PC-9 (cell line): Measurements from ENCODE around the gene BLOC1S2. TPM values are rescaled to one million over a fixed set of nuclear protein-coding genes. Genes with fewer than 3 reads are reported as not detected.

ENCODE experiments used
- BruUV-seq: library from RNA; stranded (reverse); fragments of 400-500 nt; replicated peaks from 2 replicates; lab custom pipeline; 2021; lab: Mats Ljungman, UMichigan
- CTCF ChIA-PET: fragments of 300-600 bp; sonication (Branson Sonifier 250); formaldehyde crosslinking; loops from one replicate; lab custom pipeline; 2022; ENCODE audit warnings: antibody characterized with exemption; lab: Charles Lee
- POLR2A ChIA-PET: fragments of 300-600 bp; sonication (Branson Sonifier 250); formaldehyde crosslinking; loops from one replicate; lab custom pipeline; 2022; ENCODE audit warnings: antibody characterized with exemption; ENCODE audit not compliant: unreplicated experiment; lab: Charles Lee
- DNase-seq, 2 experiments: peaks; one replicate each; pipeline versions ENCODE4 v3.0.0 to v3.0.0-alpha.2; 2015 to 2022; ENCODE audit warnings: mixed read lengths in 1 of 2
- H2AFZ ChIP-seq: fragments of 200-600 bp; sonication (generic); 2 replicates; pipeline ENCODE4 v1.8.1; 2017; ENCODE audit warnings: antibody characterized with exemption
- H3F3A ChIP-seq: fragments of 200-600 bp; sonication (generic); 2 replicates; pipeline ENCODE4 v1.8.1; 2017; ENCODE audit warnings: antibody characterized with exemption, mild to moderate bottlenecking, low read depth; ENCODE audit not compliant: insufficient read depth
- H3K27ac ChIP-seq: fragments of 200-600 bp; sonication (generic); 2 replicates; pipeline ENCODE4 v1.6.1; 2016; ENCODE audit warnings: mixed run types
- H3K27me3 ChIP-seq: fragments of 200-600 bp; sonication (generic); 2 replicates; pipeline ENCODE4 v1.6.1; 2016; ENCODE audit warnings: low read depth, mixed run types; ENCODE audit not compliant: insufficient read depth
- H3K36me3 ChIP-seq: fragments of 200-600 bp; sonication (generic); 2 replicates; pipeline ENCODE4 v1.6.1; 2016; ENCODE audit warnings: low read depth, mixed run types
- H3K4me1 ChIP-seq: fragments of 200-600 bp; sonication (generic); replicated peaks from 2 replicates; pipeline ENCODE4 v1.6.1; 2016; ENCODE audit warnings: mixed run types; ENCODE audit not compliant: insufficient read depth
- H3K4me2 ChIP-seq: fragments of 200-600 bp; sonication (generic); 2 replicates; pipeline ENCODE4 v1.6.1; 2017; ENCODE audit warnings: mixed run types
- H3K4me3 ChIP-seq: fragments of 200-600 bp; sonication (generic); 2 replicates; pipeline ENCODE4 v1.6.1; 2016; ENCODE audit warnings: mixed run types
- H3K79me2 ChIP-seq: fragments of 200-600 bp; sonication (generic); 2 replicates; pipeline ENCODE4 v1.6.1; 2017; ENCODE audit warnings: low read depth, mixed run types
- H3K9me2 ChIP-seq: fragments of 200-600 bp; sonication (generic); 2 replicates; pipeline ENCODE4 v1.8.1; 2017; ENCODE audit warnings: mild to moderate bottlenecking; ENCODE audit not compliant: insufficient read depth
- H3K9me3 ChIP-seq: fragments of 200-600 bp; sonication (generic); 2 replicates; pipeline ENCODE4 v1.8.1; 2016; ENCODE audit warnings: low read depth; ENCODE audit not compliant: insufficient read depth
- H4K20me1 ChIP-seq: fragments of 200-600 bp; sonication (generic); 2 replicates; pipeline ENCODE4 v1.8.1; 2017; ENCODE audit not compliant: insufficient read depth
- CTCF ChIP-seq: fragments of 200-600 bp; sonication (generic); conservative IDR thresholded peaks from 2 replicates; pipeline ENCODE4 v1.6.1; 2017; ENCODE audit warnings: mixed run types, antibody characterized with exemption, mild to moderate bottlenecking, moderate library complexity
- EZH2 ChIP-seq: fragments of 200-600 bp; sonication (generic); IDR thresholded peaks from 2 replicates; pipeline ENCODE4 v1.8.0; 2017; ENCODE audit warnings: antibody characterized with exemption, low read depth
- intact Hi-C: fragments of 100-400 bp; cut with micrococcal nuclease; formaldehyde crosslinking; loops from one replicate; pipeline ENCODE4 v1.10.0; 2022; ENCODE audit not compliant: unreplicated experiment
- total RNA-seq: library from RNA; stranded (reverse); gene quantifications from 2 replicates; pipeline ENCODE4 v1.2.3, GENCODE V29; 2021

BLOC1S2 gene
- total RNA-seq, 1 experiment from 2014 or later: 17.9 TPM

GRCh38 chr10:100248820-100249219 lies 37.7 kb downstream of the BLOC1S2 start:
- CTCF ChIA-PET: no interaction called here
- Histone ChIP-seq H3K9me3 (no peaks in the 10 kb centered on the region), H3K4me1 (no peaks in the 10 kb centered on the region), H2AFZ (no peak overlapping the region), H3K79me2 (no peaks in the 10 kb centered on the region), H3K27ac (no peak overlapping the region), H4K20me1 (no peaks in the 10 kb centered on the region), H3K9me2 (no peaks in the 10 kb centered on the region), H3K4me3 (no peak overlapping the region), H3K36me3 (0 out of 2 replicates have a peak, but pooled peaks cover 3% of the 10 kb centered on the region), H3K4me2 (no peak overlapping the region), H3K27me3 (no peaks in the 10 kb centered on the region), H3F3A (no peaks in the 10 kb centered on the region)
- TF ChIP-seq CTCF (no peak), EZH2 (no peak)
- POLR2A ChIA-PET: no interaction called here
- no TSS peak for BruUV-seq
- intact Hi-C loops: no loop called here
- no peak for DNase-seq

GRCh38 chr10:100245484-100246220 lies 40.8 kb downstream of the BLOC1S2 start:
- H3K4me1 ChIP-seq: no peaks in the 10 kb centered on the region
- H3K36me3 ChIP-seq: no peaks in the 10 kb centered on the region
- no peaks in the 10 kb centered on the region for H3K27me3 ChIP-seq
- POLR2A ChIA-PET: no interaction called here
- H4K20me1 ChIP-seq: no peaks in the 10 kb centered on the region
- no peak for DNase-seq
- H3K4me3 ChIP-seq: no peak overlapping the region
- BruUV-seq: no TSS peak
- CTCF ChIA-PET: no interaction called here
- intact Hi-C loops: no loop called here
- TF ChIP-seq CTCF (no peak), EZH2 (no peak)
- no peak overlapping the region for H3K4me2 ChIP-seq
- H3K79me2 ChIP-seq: no peaks in the 10 kb centered on the region
- no peak overlapping the region for H3K27ac ChIP-seq
- no peaks in the 10 kb centered on the region for H3K9me2 ChIP-seq
- H3F3A ChIP-seq: no peaks in the 10 kb centered on the region
- no peak overlapping the region for H2AFZ ChIP-seq
- H3K9me3 ChIP-seq: no peaks in the 10 kb centered on the region

- no peak overlapping the region for H3K27ac ChIP-seq
- H3K9me3 ChIP-seq: no peaks in the 10 kb centered on the region
- TF ChIP-seq CTCF (no peak), EZH2 (no peak)
- H3K4me1 ChIP-seq: no peaks in the 10 kb centered on the region
- ChIA-PET POLR2A (interaction anchor here (0.7 kb wide), 1 partner anchor 76 kb away, joined by 3 read pairs; no protein-coding TSS in a partner anchor), CTCF (no interaction called here)
- H3K27me3 ChIP-seq: no peaks in the 10 kb centered on the region
- peaks cover 4% of the 10 kb centered on the region; the same call in 1 of the 2 replicates for H3K36me3 ChIP-seq
- DNase-seq: no peak
- no TSS peak for BruUV-seq
- no peak overlapping the region for H3K4me3 ChIP-seq
- H3K79me2 ChIP-seq: no peaks in the 10 kb centered on the region
- no peak overlapping the region for H3K4me2 ChIP-seq
- intact Hi-C loops: no loop called here
- no peaks in the 10 kb centered on the region for H4K20me1 ChIP-seq
- H3F3A ChIP-seq: no peaks in the 10 kb centered on the region
- H3K9me2 ChIP-seq: no peaks in the 10 kb centered on the region
- no peak overlapping the region for H2AFZ ChIP-seq
Observed at GRCh38 chr10:100239851-100240250, 46.6 kb downstream of the BLOC1S2 start.
